Measurements from ENCODE around the gene GEMIN8.

Gene GEMIN8

GRCh38 chrX:14015294-14015693, 14.4 kb downstream of the GEMIN8 start:
- DNase-seq: no peak

- no peak for DNase-seq
These were observed 15.2 kb downstream of the GEMIN8 start for GRCh38 chrX:14014526-14014925.

DNA sequence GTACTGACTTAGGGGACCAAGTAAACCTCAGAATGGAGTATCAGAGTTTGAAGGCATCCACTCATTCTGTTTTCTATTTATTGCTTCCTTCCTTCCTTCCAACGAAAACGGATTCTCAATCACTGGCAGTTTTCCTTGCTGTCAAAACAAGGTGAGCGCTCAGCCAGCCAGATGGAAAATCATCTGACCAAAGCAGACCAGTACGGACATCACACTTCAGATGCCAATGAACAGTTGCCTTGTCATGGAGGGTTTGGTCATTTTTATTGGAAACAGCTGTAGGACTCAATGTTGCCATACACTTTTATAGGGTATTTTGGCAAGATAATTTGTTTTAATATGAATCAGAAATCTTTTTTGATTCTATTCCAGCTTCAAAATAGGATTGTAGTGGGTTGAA, 16.6 kb downstream of the GEMIN8 start:
- DNase-seq: no peak

GRCh38 chrX:14010566-14010965, 19.1 kb downstream of the GEMIN8 start:
- DNase-seq: no peak

DNA sequence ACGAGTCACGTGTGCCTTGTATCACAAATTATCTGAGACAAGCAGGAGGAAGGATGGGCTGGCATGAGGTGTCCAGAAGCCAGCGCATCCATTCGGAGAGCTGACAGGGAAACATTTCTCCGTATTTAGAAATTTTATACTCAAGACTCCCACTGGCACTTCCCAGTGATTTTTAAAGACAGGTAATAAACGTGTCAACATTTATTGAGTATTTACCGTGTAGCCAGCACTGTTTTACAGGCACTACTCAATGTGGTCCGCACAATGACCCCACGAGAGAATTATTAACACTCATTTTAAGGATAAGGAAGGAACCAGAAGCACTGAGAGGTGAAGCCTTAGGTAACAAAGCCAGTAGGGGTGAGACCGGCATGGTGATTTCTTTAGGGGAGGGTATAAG, 23.2 kb downstream of the GEMIN8 start:
- no peak for DNase-seq

DNA sequence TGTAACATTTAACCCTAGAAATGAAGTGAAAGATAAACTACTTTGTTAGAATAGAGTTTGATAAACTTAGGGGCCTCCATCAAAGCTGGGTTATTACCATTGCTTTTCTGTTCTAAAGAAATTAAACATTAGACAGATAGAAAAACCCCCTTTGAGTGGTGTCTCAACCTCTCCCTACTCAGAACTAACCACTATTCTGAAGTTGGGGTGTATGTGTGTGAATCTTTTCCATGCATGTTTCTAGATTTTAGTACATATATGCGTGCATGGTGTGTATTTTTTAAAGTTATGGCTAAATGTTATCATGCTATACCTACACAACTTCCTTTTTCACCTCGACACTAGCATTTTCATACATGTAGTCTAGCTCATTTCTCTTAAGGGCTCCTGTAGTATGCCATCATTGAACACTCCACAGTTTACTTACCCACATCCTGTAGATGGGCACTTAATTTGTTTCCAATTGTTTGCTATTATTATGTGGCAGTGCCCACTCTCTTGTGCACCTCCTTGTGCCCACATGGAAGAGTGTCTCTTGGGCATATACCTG, 25.7 kb downstream of the GEMIN8 start:
- no peak for DNase-seq

GRCh38 chrX:14003028-14003427, 26.7 kb downstream of the GEMIN8 start:
- no peak for DNase-seq

GRCh38 chrX:13996650-13997049, 33.0 kb downstream of the GEMIN8 start:
- no peak for DNase-seq

GRCh38 chrX:13994536-13995080, 35.1 kb downstream of the GEMIN8 start:
- no peak for DNase-seq

- no peak for DNase-seq
These were observed 35.6 kb downstream of the GEMIN8 start for GRCh38 chrX:13994104-13994503.

DNA sequence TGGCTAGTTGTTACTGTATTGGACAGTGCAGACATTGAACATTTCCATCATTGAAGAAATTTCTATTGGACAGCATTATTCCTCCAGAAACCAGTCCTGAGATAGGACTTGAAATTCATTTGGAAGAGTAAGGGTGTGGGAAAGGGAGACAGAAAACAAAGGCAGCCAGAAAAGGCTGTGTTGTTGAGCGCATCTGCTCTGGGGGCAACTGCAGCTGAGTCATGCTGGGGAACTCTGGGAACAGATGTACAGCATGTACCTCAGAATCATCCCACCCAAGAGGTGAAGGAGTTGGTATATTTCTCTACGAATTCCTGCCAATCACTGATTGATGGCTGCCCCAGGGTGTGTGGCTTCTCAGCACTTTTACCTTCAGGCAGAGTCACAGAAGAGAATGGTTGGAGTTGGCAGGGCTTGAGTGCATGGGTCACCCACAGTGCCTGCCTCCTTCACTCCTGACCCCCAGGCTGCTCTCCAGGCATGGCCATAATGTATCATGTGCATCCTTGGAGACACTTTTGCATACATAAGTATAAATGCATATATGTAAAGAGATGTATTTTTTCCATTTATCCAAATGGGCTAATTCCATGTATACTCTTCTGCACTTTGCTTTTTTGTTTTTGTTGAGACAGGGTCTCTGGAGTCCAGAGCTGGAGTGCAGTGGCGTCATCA, 39.4 kb downstream of the GEMIN8 start:
- DNase-seq: no peak

DNA sequence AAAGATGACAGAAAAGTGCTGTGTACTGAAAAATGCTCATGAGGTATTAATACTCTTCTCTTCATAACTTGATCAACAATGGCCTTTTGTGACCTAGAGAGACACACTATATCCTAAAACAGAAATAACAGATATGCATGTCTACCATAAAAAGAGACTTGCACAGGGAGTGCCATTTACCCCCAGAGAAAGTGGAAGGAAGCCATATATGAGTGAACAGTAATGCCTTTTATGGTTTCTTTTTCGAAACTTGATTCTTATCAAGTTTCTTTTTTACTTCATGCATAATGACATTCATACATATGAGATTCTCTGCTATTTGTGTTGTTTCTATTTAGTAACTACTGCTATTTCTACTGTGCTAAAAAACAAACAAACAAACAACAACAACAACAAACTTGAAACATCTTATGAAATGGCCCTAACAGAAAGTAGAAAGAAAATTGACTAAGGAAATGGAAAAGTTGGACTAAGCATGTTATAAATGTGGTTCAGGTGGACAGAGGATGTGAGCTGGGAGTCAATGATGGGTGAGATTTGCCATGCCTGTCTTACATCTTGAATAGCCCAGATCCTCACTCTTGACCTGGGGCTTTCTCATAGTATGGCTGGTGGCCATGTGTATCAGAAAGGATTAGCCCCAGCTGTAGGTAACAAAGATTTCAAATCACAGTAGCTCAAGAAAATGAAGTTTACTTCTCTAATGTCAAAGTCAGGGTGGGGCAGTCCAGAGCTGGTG, 43.8 kb downstream of the GEMIN8 start:
- DNase-seq: no peak

DNA sequence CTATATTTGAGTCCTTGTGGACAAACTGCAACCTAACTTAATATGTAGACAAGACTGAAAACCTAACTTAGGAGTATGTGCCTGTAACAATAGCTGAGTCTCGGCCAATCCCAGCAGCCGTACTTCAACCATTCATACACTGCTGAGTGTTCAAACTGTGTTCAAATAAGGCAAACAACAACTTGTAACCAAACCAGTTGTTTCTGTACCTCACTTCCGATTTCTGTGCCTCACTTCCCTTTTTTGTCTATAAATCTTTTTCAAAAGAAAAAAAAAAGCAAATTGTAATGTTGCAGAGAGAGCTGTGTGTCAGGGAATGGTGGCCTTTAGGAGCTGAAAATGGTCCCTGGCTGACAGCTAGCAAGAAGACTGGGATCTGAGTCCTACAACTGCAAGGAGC, 46.0 kb downstream of the GEMIN8 start:
- no peak for DNase-seq

DNA sequence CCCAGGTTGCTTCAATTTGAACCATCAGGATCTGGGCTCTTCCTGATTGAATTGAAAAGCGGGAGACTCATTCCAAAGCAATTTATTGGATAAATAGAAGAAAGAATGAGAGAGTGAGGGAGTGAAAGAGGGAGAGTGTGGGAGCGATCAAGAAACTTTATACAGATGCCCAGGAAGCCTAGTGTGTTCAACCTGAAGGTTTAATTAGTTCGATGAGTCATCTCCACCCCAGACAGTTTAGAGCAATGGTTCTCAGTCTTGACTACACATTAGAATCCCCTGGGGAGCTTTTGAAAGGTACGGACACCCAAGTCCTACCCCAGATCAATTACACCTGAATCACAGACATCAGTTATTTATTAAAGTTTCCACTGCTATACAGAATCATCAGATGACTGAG, 61.5 kb downstream of the GEMIN8 start:
- DNase-seq: no peak

DNA sequence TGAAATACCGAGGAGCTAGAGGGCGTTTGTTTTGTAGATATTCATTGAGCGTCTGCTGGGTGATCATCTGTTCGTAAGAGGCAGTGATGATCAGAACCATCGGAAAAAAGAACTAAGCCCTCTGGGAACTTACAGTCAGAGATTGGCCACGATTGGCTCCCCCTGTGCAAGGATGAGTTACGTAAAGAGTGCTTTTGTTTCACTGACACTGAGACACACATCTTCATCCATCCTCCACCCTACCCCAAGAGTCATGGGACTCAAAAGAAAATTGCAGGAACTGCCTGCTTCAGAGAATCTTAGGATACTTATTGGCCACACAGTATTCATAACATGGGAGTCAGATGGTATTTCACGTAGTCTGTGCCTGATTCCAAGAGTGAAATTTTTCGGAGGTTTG, 62.1 kb downstream of the GEMIN8 start:
- DNase-seq: no peak

DNA sequence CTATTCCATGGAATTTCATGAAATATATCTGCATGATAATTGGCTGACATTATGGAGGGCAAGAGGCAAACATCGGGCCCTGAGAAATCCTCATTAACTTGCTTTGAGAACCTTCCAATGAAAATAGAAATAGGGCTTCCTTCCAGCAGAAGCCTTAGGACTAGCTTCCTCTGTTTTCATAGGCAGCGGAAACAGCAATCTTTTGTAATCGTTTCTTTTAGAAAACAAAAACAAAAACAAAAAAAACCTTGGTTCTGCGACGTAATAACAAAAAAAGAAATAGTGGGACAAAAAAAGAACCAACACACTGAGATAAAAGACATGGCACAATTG, 62.9 kb downstream of the GEMIN8 start:
- DNase-seq: no peak

GRCh38 chrX:13966071-13966792, 63.5 kb downstream of the GEMIN8 start:
- no peak for DNase-seq

GRCh38 chrX:13965531-13965930, 64.2 kb downstream of the GEMIN8 start:
- DNase-seq: no peak

DNA sequence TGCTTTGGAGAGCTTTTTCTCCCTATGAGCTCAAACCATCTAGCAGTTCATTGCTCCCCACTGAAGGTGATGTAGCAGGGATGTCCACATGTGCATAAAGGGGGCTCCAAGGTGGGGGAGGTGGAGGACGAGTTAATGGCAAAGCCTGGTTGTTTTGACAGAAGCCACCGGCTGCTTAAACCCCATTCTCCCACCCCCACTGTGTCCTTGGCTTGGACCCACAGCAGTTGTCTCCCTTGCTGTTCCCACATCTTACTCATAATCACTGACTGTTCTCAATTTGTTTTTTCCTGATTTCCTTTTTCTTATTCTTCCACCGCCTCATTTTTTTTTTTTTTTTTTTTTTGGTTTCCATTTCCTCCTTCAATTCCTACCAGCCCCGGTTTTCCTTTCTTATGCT, 72.7 kb downstream of the GEMIN8 start:
- DNase-seq: no peak
